Measurements from ENCODE around the gene F5.
A peak's percentile ranks its signal among the peaks of the same experiment; 100 is the strongest.

Gene F5

DNA sequence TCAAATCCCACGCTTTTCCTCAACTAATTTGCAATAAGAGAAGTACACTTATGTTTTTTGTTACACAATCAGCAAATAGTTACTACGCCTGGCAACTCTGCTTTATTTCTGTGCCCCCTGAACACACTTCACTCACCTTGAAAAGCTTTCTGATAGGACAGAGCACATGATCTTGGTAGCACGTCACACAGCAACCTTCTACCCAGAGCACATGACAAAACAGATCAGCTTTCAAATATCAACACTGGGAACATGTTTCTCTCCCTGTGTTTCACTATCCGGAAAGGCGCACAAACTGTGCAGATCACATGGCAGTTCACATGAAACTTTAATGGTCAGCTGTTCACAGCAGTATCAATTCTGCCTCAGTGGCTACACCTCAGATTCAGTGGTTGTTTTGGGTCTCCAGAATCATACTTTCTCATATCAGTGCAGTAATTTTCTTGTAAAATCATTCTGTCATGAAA, 102.7 kb downstream of the F5 start:
- DNase-seq (ENCODE audit: low read depth, low spot score), result peak; percentile 38

DNA sequence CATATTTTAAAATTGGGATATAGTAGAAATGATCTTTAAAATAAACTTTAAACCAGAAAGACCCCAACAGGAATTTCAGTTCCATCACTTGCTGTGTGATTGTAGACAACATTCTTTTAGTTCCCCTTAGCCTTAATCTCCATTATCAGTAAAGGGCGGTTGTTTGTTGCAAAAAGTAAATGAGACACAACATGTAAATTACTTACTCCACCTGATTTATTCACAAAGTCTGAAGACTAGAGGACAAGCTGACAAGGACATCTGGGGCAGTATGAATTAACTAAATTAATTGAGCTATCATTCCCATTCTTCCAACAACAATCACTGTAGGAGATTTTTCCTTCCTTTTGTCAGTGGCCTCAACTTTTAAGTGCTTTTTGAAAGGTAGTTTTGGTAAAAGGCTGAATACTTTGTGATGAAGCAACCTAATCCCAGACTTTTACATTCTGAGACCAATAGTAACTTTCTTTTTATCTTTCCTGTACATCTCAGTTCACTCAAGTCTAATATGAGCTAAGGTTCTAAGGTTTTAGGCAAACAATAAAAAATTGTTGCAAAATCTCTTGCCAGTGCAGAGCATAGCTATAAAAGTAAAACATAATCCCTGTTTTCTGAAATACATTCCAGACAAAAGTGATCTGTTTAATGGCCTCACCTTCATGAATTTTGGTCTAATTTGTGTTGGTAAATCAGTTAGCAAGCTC, 106.8 kb downstream of the F5 start:
- no peak for DNase-seq (ENCODE audit: low read depth, low spot score)

DNA sequence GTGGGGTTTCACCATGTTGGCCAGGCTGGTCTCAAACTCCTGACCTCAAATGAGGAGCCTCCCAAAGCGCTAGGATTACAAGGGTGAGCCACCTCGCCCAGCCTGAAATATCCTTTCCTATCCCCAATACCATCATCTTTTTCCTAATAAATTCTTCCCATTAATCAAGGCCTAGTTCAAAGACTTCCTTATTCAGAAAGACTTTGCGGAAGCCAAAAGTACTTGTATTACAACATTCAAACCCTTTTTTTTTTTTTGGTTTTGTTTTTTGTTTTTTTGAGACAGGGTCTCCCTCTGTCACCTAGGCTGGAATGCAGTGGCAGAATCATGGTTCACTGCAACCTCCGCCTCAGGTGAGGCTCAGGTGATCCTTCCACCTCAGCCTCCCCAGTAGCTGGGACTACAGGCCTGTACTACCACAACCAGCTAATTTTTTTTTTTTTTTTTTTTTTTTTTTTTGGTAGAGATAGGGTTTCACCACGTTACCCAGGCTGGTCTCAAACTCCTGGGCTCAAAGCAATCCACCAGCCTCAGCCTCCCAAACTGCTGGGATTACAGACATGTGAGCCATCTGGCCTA, 108.1 kb downstream of the F5 start:
- DNase-seq (ENCODE audit: low read depth, low spot score), result no peak

DNA sequence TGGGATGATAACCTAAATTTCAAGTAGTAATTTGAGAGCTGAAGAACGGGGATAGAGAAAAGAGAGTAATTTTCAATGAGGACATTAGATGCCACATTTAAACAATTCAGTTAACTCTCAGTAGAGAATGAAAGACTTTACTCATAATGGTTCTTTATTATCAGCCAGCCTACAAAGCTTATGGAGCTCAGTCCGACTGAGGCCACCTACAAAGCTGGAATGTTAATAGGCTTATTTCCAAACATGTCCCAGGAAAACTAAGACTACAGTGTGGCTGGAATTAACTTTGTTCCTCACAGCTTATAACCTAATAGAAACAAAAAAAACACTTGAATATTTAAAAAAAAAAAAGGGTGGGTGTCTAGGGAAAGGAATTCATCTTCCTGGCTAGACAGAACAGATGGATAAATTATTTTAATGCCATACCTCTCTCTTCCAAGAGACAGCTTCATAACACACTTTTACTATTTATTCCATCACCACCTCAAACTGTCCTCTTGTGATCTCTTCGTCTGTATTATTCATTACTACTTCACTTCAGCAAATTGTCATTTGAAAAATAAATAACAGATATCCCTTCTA, 110.4 kb downstream of the F5 start:
- no peak for DNase-seq (ENCODE audit: low read depth, low spot score)

DNA sequence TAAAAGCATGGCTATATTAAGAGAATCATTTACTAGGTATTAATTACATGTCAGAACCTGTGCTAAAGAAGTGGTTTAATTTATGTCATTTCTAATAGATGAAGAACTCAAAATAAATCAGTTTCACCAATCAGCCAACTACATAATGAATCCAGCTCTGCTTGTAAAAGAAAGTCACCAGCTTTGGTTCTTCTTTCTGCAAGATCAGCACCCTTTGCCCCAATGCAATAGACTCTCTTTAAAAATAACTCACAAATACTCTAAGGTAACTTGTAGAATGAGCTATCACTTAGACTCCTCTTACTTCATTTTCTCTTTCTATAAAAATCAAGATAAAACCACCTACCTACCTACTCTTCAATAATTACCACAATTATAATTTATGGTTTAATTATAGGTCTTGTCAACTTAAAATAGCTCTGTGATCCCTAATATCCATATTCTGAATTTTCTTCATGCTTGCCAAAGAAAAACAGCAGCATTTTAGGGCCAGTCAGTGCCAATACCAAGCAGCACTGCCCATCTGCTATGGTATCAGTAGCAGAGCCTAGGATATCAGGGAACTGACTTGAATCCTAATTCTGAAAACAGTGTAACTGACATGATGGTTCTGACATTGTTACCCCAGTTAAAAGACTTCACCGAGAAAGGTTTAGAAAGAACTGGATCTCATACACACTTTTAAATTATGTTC, 111.8 kb downstream of the F5 start:
- DNase-seq (ENCODE audit: low read depth, low spot score), result no peak

DNA sequence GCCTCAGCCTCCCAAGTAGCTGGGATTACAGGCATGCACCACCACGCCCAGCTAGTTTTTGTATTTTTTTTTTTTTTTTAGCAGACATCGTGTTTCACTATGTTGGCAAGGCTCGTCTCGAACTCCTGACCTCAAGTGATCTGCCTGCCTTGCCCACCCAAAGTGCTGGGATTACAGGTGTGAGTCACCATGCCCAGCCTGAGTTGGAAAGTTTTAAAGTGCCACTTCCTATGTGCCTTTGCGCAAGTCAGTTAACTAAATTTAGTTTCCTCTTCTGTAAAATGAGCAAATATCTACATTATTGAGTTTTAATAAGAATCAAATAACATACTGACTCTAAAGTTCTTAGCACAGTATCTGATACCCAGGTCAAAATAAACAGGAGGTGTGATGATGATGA, 112.9 kb downstream of the F5 start:
- no peak for DNase-seq (ENCODE audit: low read depth, low spot score)

DNA sequence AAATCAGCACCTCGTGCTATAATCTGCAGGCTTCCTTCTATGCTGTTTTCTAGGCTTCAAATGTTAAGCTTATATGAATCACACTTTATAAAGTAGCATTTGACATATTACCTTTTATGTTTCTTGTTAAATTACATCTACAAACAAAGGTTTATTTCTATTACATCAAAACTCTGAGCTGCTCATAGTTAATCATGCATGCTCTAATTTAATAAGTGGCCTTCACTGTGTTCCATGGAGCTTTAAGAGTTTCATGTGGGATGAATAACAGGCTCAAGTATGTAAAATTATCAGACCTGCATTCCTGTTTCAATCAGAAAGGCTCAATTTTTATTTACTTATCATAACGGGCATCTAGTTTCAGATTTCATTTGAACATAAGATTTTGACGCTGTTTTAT, 113.5 kb downstream of the F5 start:
- peak; percentile 43 for DNase-seq (ENCODE audit: low read depth, low spot score)

DNA sequence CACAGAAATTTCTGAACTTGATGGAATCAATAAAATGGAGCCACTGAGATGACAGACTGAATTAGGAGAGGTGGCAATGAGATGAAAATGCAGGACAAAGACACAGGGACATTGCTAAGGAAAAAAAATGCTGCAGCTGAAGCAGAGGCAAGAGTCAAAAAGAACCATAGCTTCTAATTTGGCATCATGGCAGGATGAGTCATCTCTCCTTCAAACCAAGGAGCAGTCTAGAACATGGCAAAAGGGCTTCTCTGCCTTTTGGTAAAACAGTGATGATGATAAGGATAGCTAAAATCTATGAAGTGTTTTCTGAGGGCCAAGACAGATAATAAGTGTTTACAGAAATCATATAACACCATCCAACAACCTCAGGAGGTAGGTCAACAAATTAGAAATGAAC, 117.3 kb downstream of the F5 start:
- peak; percentile 22 for DNase-seq (ENCODE audit: low read depth, low spot score)

DNA sequence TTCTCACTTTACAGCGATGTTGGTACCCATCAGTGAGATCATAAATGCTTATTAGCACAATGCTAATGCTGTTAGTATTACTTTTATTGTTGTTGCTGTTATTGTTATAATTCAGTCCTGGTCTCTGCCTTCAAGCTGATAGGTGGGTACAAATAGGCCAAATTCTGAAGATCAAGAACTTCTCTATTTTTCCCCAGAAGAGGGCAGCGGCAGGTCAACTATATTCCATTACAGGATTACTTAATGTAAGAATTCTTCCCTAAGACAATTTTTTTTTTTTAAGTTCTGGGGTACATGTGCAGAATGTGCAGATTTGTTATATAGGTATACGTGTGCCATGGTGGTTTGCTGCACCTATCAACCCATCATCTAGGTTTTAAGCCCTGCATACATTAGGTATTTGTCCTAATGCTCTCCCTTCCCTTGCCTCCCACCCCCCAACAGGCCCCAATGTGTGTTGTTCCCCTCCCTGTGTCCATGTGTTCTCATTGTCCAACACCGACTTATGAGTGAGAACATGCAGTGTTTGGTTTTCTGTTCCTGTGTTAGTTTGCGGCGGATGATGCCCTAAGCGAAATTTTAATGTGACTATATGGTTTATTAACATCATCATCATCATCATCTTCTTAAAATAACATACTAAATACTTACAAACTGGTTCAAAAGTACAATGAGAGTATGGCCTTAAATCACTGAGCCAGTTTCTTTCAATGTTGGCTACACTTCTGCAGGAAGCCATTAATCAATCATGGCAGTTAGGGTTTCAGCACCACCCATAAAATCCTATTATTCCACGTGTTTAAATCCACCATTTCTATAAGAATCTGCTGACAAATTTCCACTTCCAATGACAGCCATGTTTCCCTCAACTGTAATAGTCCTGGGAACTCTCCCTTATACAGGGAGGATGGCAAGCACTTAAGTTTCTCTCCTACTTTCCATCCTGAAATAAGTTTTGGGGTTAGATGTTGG, 119.7 kb downstream of the F5 start:
- peak; percentile 57 for DNase-seq (ENCODE audit: low read depth, low spot score)

DNA sequence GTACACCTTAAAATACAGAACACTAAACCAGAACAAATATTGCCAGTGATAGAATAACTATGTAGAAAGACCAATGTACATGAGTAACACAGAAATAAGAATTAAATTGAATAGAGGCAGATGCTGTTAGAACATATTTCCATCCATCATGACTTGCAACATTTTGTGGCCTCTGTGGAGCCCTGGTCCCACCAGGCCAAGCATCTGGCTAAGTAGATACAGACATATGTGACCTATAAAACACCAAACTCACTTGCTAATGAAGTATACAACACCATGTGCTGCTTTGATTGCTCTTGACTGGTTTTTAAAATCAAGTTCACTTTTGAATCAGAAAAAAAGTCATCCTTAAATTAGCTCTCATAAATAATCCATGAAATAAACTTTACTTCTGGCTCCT, 121.0 kb downstream of the F5 start:
- DNase-seq (ENCODE audit: low read depth, low spot score), result no peak
